Panc1 (cell line): ENCODE results near the gene PPIL1. TPM values are rescaled to one million over a fixed set of nuclear protein-coding genes. Genes with fewer than 3 reads are reported as not detected.

ENCODE experiments used
- ATAC-seq: fragments of 200-7000 bp; cut with Tn5 transposase; 2 replicates; pipeline ENCODE4 v1.9.1; 2020; ENCODE audit warnings: mild to moderate bottlenecking, moderate library complexity
- BruUV-seq: library from RNA; stranded (reverse); fragments of 400-500 nt; replicated peaks from 2 replicates; lab custom pipeline; 2021; lab: Mats Ljungman, UMichigan
- CTCF ChIA-PET: fragments of 300-600 bp; sonication (Branson Sonifier 250); formaldehyde crosslinking; loops from one replicate; lab custom pipeline; 2022; ENCODE audit warnings: antibody characterized with exemption; lab: Charles Lee
- POLR2A ChIA-PET: fragments of 300-600 bp; sonication (Branson Sonifier 250); formaldehyde crosslinking; loops from one replicate; lab custom pipeline; 2022; ENCODE audit warnings: antibody characterized with exemption; lab: Charles Lee
- DNase-seq: peaks from one replicate; pipeline ENCODE4 v3.0.0-alpha.2; 2010; ENCODE audit warnings: low read depth, low spot score
- H3K27ac ChIP-seq: 2 replicates; pipeline ENCODE4 v1.5.1; 2011; ENCODE audit warnings: mild to moderate bottlenecking, low read length, inconsistent platforms
- H3K27me3 ChIP-seq: fragments of 200-500 bp; sonication (Bioruptor generic); 2 replicates; pipeline ENCODE4 v1.6.0; 2014; ENCODE audit warnings: low read length, inconsistent platforms; ENCODE audit not compliant: control insufficient read depth, insufficient read depth
- H3K36me3 ChIP-seq: fragments of 200-500 bp; sonication (Bioruptor generic); 2 replicates; pipeline ENCODE4 v1.5.1; 2014; ENCODE audit warnings: inconsistent platforms, mild to moderate bottlenecking, low read length, moderate library complexity; ENCODE audit not compliant: control insufficient read depth, insufficient read depth
- H3K4me1 ChIP-seq: 2 replicates; pipeline ENCODE4 v1.5.1; 2011; ENCODE audit warnings: inconsistent platforms, mild to moderate bottlenecking, low read length, moderate library complexity; ENCODE audit not compliant: control insufficient read depth, insufficient read depth
- H3K4me3 ChIP-seq, 2 experiments: 2 replicates each; pipeline ENCODE4 v1.5.1; 2011 to 2012; ENCODE audit warnings: low read depth in 2 of 2, low read length in 2 of 2, mild to moderate bottlenecking in 2 of 2, inconsistent platforms in 1 of 2, moderate library complexity in 1 of 2
- H3K9me3 ChIP-seq: fragments of 200-500 bp; sonication (Bioruptor generic); 2 replicates; pipeline ENCODE4 v1.5.1; 2014; ENCODE audit warnings: low read depth, mild to moderate bottlenecking, inconsistent platforms, low read length, moderate library complexity; ENCODE audit not compliant: control insufficient read depth, insufficient read depth
- POLR2AphosphoS5 ChIP-seq: IDR thresholded peaks from 2 replicates; pipeline ENCODE4 v1.6.1; 2012; ENCODE audit warnings: mild to moderate bottlenecking, low read depth, low read length, moderate library complexity
- SIN3A ChIP-seq: IDR thresholded peaks from 2 replicates; pipeline ENCODE4 v1.6.1; 2012; ENCODE audit warnings: low read depth, mild to moderate bottlenecking, low read length, moderate library complexity, borderline replicate concordance; ENCODE audit not compliant: insufficient read depth
- TCF7L2 ChIP-seq: IDR thresholded peaks from 2 replicates; pipeline ENCODE4 v1.6.1; 2011; ENCODE audit warnings: mild to moderate bottlenecking, low read depth, low read length, inconsistent platforms
- in situ Hi-C: cut with HindIII; loops from 2 replicates; pipeline ENCODE4 v1.10.0; 2016; ENCODE audit warnings: low sequenced_read_pairs, low pct_unique_long_range_greater_than_20kb
- intact Hi-C: fragments of 100-400 bp; cut with micrococcal nuclease; formaldehyde crosslinking; loops from one replicate; pipeline ENCODE4 v1.10.0; 2022; ENCODE audit not compliant: unreplicated experiment
- total RNA-seq: library from RNA; stranded (reverse); gene quantifications from one replicate; pipeline ENCODE4 v1.2.1, GENCODE V29; 2021; ENCODE audit not compliant: unreplicated experiment
- TF ChIP-seq, protein P1 (sequence below): fragments of 450-650 bp; IDR thresholded peaks from 2 replicates; pipeline ENCODE4 v1.5.1; 2017; ENCODE audit warnings: mild to moderate bottlenecking
- TF ChIP-seq, protein P2 (sequence below), 2 experiments: IDR thresholded peaks; 2 replicates each; pipeline ENCODE4 v1.6.1; 2011 to 2012; ENCODE audit warnings: low read depth in 2 of 2, control low read depth in 1 of 2, low read length in 1 of 2, mild to moderate bottlenecking in 1 of 2, moderate library complexity in 1 of 2; ENCODE audit not compliant: insufficient read depth in 1 of 2

The PPIL1 gene
- total RNA-seq, 1 experiment from 2014 or later: 44.1 TPM

DNA sequence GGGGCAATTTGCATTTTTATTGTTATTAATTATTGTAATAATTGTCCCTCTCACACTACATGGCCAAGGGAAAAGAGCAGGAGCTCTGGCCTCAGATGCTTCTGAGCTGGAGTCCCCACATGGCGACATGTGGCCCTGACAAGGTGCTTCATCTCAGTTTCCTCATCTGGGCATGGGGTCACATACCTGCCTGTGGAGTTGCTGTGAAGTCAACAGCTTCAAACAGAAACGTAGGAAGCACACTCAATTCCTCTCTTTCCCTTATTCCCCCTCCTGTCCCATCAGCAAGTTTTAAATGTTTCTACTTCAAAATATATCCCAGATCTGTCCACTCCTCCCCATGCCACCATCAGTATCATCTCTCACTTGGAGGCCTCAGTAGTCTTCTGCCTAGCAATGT lies 44.0 kb downstream of the PPIL1 start:
- Histone ChIP-seq H3K27ac (no peak overlapping the region), H3K9me3 (no peaks in the 10 kb centered on the region), H3K36me3 (no peaks in the 10 kb centered on the region), H3K4me3 (no peak overlapping the region), H3K27me3 (no peaks in the 10 kb centered on the region), H3K4me1 (peaks cover 5% of the 10 kb centered on the region; the same call in 1 of the 2 replicates)
- no TSS peak for BruUV-seq
- DNase-seq (no peak), ATAC-seq (no peak)
- CTCF ChIA-PET: no interaction called here
- TF ChIP-seq, protein P1, sequence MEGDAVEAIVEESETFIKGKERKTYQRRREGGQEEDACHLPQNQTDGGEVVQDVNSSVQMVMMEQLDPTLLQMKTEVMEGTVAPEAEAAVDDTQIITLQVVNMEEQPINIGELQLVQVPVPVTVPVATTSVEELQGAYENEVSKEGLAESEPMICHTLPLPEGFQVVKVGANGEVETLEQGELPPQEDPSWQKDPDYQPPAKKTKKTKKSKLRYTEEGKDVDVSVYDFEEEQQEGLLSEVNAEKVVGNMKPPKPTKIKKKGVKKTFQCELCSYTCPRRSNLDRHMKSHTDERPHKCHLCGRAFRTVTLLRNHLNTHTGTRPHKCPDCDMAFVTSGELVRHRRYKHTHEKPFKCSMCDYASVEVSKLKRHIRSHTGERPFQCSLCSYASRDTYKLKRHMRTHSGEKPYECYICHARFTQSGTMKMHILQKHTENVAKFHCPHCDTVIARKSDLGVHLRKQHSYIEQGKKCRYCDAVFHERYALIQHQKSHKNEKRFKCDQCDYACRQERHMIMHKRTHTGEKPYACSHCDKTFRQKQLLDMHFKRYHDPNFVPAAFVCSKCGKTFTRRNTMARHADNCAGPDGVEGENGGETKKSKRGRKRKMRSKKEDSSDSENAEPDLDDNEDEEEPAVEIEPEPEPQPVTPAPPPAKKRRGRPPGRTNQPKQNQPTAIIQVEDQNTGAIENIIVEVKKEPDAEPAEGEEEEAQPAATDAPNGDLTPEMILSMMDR: no peak
- TF ChIP-seq TCF7L2: no peak
- TF ChIP-seq POLR2AphosphoS5: no peak
- TF ChIP-seq, protein P2, sequence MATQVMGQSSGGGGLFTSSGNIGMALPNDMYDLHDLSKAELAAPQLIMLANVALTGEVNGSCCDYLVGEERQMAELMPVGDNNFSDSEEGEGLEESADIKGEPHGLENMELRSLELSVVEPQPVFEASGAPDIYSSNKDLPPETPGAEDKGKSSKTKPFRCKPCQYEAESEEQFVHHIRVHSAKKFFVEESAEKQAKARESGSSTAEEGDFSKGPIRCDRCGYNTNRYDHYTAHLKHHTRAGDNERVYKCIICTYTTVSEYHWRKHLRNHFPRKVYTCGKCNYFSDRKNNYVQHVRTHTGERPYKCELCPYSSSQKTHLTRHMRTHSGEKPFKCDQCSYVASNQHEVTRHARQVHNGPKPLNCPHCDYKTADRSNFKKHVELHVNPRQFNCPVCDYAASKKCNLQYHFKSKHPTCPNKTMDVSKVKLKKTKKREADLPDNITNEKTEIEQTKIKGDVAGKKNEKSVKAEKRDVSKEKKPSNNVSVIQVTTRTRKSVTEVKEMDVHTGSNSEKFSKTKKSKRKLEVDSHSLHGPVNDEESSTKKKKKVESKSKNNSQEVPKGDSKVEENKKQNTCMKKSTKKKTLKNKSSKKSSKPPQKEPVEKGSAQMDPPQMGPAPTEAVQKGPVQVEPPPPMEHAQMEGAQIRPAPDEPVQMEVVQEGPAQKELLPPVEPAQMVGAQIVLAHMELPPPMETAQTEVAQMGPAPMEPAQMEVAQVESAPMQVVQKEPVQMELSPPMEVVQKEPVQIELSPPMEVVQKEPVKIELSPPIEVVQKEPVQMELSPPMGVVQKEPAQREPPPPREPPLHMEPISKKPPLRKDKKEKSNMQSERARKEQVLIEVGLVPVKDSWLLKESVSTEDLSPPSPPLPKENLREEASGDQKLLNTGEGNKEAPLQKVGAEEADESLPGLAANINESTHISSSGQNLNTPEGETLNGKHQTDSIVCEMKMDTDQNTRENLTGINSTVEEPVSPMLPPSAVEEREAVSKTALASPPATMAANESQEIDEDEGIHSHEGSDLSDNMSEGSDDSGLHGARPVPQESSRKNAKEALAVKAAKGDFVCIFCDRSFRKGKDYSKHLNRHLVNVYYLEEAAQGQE (IDR thresholded peaks at IDR 0.05; ENCODE audit: insufficient read depth in 1 of 2, low read depth in 2 of 2, low read length in 1 of 2): no peak
- TF ChIP-seq SIN3A: no peak
- intact Hi-C loops (no loop called here), in situ Hi-C loops (no loop called here)
- POLR2A ChIA-PET: no interaction called here

DNA sequence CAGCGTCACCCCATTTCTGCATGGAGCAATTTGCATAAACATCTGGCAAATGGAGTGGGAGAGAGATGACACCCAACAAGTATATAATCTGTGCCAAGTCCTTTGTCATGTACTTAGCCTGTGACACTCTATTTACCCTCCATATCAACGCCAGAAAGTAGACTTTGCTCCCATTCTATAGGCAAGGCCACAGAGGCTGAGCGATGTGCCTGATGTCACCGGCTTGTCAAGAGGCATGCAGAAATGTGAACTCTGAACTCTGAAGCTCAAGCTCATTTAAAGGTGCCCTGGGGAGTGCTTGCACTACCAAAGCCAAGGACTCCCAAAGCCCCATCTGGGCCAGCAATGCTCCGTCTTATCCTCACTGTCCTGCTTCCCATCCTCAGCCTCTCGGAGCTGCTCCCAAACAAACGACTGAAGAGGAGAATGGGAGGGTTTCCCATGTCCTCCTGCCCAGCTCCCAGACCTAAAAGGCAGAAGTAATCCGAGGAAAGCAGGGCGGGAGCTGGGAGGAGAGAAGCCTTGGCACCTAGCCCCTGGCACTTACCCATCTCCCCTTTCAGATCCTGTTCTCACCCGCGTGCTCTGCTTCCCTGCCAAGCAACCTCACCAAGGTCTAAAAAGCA lies 44.6 kb downstream of the PPIL1 start:
- DNase-seq (no peak), ATAC-seq (no peak)
- Histone ChIP-seq H3K4me3 (no peak overlapping the region), H3K27ac (no peak overlapping the region), H3K9me3 (no peaks in the 10 kb centered on the region), H3K4me1 (peaks cover 5% of the 10 kb centered on the region; the same call in 1 of the 2 replicates), H3K36me3 (no peaks in the 10 kb centered on the region), H3K27me3 (no peaks in the 10 kb centered on the region)
- ChIA-PET CTCF (no interaction called here), POLR2A (no interaction called here)
- in situ Hi-C loops (no loop called here), intact Hi-C loops (no loop called here)
- no TSS peak for BruUV-seq
- TF ChIP-seq SIN3A: no peak
- TF ChIP-seq, protein P1: no peak
- no peak for TF ChIP-seq TCF7L2
- TF ChIP-seq POLR2AphosphoS5: no peak
- TF ChIP-seq, protein P2 (IDR thresholded peaks at IDR 0.05; ENCODE audit: insufficient read depth in 1 of 2, low read depth in 2 of 2, low read length in 1 of 2): no peak
